GM12878 (cell line): Measurements from ENCODE around the gene C1QTNF5. TPM values are rescaled to one million over a fixed set of nuclear protein-coding genes. Genes with fewer than 3 reads are reported as not detected.

Experiments
- ATAC-seq: fragments of 200-7000 bp; cut with Tn5 transposase; 3 replicates; pipeline ENCODE4 v1.9.1; 2020; ENCODE audit warnings: mild to moderate bottlenecking, moderate library complexity
- BruUV-seq: library from RNA; stranded (reverse); fragments of 400-500 nt; replicated peaks from 2 replicates; lab custom pipeline; 2021; lab: Mats Ljungman, UMichigan
- CTCF ChIA-PET: fragments of 300-600 bp; sonication (Branson Sonifier 250); formaldehyde crosslinking; extraction: SDS; loops from one replicate; lab custom pipeline; 2021; ENCODE audit warnings: inconsistent platforms; lab: Yijun Ruan, JAX
- POLR2A ChIA-PET: fragments of 350-600 bp; formaldehyde crosslinking; extraction: SDS; loops from one replicate; lab custom pipeline; 2021; ENCODE audit warnings: inconsistent platforms; lab: Charles Lee
- RAD21 ChIA-PET: fragments of 300-600 bp; sonication (Branson Sonifier 250); formaldehyde crosslinking; loops from one replicate; lab custom pipeline; 2023; ENCODE audit warnings: antibody characterized with exemption; ENCODE audit not compliant: unreplicated experiment; lab: Charles Lee
- SMC1A ChIA-PET: fragments of 300-600 bp; sonication (Branson Sonifier 250); formaldehyde crosslinking; loops from one replicate; lab custom pipeline; 2023; ENCODE audit not compliant: unreplicated experiment, uncharacterized antibody; lab: Charles Lee
- DNase-seq: peaks from one replicate; pipeline ENCODE4 v3.0.0-alpha.2; 2011; ENCODE audit warnings: low read depth, low spot score
- FAIRE-seq: peaks from 3 replicates; lab custom pipeline; 2011; peaks lifted over from hg19 to GRCh38; lab: Jason Lieb, UNC
- H2AFZ ChIP-seq: 2 replicates; pipeline ENCODE4 v1.6.0; 2011; ENCODE audit warnings: low read depth, low read length, control low read depth; ENCODE audit not compliant: control insufficient read depth
- H3K27ac ChIP-seq: 2 replicates; pipeline ENCODE4 v1.5.1; 2011; ENCODE audit warnings: control low read depth; ENCODE audit not compliant: control insufficient read depth, insufficient read depth
- H3K27me3 ChIP-seq, 2 experiments: replicated peaks in 1 of 2; 2 replicates each; pipeline versions ENCODE4 v1.6.0 to v1.6.1; 2011; ENCODE audit warnings: low read length in 1 of 2; ENCODE audit not compliant: control insufficient read depth in 2 of 2, insufficient read depth in 2 of 2
- H3K36me3 ChIP-seq, 2 experiments: 2 replicates each; pipeline ENCODE4 v1.5.1; 2011; ENCODE audit warnings: low read length in 1 of 2; ENCODE audit not compliant: control insufficient read depth in 2 of 2, insufficient read depth in 2 of 2
- H3K4me1 ChIP-seq: 2 replicates; pipeline ENCODE4 v1.6.1; 2011; ENCODE audit warnings: mild to moderate bottlenecking, low read length, moderate library complexity, mixed read lengths; ENCODE audit not compliant: control insufficient read depth, insufficient read depth
- H3K4me2 ChIP-seq: 2 replicates; pipeline ENCODE4 v1.6.0; 2011; ENCODE audit warnings: control low read depth; ENCODE audit not compliant: control insufficient read depth, insufficient read depth
- H3K4me3 ChIP-seq: fragments of 200-600 bp; sonication (generic); 2 replicates; pipeline ENCODE4 v1.5.1; 2016
- H3K79me2 ChIP-seq: 2 replicates; pipeline ENCODE4 v1.6.0; 2011; ENCODE audit warnings: low read length; ENCODE audit not compliant: control insufficient read depth, insufficient read depth
- H3K9ac ChIP-seq: 2 replicates; pipeline ENCODE4 v1.8.0; 2011; ENCODE audit warnings: low read length, control low read depth, mixed read lengths; ENCODE audit not compliant: control insufficient read depth, insufficient read depth
- H3K9me3 ChIP-seq: replicated peaks from 3 replicates; pipeline ENCODE4 v1.5.1; 2011; ENCODE audit warnings: mild to moderate bottlenecking, low read length; ENCODE audit not compliant: control insufficient read depth, insufficient read depth
- H4K20me1 ChIP-seq: 2 replicates; pipeline ENCODE4 v1.6.0; 2011; ENCODE audit not compliant: control insufficient read depth, insufficient read depth
- ASH2L ChIP-seq: fragments of 300-600, 200-600 bp; sonication (generic); IDR thresholded peaks from 2 replicates; pipeline ENCODE4 v1.6.1; 2017; ENCODE audit warnings: low read depth, mild to moderate bottlenecking, borderline replicate concordance
- BCLAF1 ChIP-seq: fragments of 450-650 bp; IDR thresholded peaks from 2 replicates; pipeline ENCODE4 v1.6.1; 2017; ENCODE audit warnings: antibody characterized with exemption, mild to moderate bottlenecking, moderate library complexity
- BMI1 ChIP-seq: fragments of 450-650 bp; IDR thresholded peaks from 2 replicates; pipeline ENCODE4 v1.6.1; 2016; ENCODE audit warnings: mild to moderate bottlenecking, moderate library complexity, borderline replicate concordance
- CEBPB ChIP-seq, 2 experiments: fragments of 150-350 bp in 1 of 2; IDR thresholded peaks; 2 replicates each; pipeline ENCODE4 v1.6.1; 2012 to 2014; ENCODE audit warnings: low read depth in 2 of 2, low read length in 2 of 2, borderline replicate concordance in 1 of 2, inconsistent platforms in 1 of 2
- FOS ChIP-seq: IDR thresholded peaks from 3 replicates; pipeline ENCODE4 v1.6.1; 2011; ENCODE audit warnings: borderline replicate concordance; ENCODE audit not compliant: insufficient read length; ENCODE audit errors: extremely low read depth
- GABPA ChIP-seq: IDR thresholded peaks from 2 replicates; pipeline ENCODE4 v1.6.1; 2014; ENCODE audit warnings: antibody characterized with exemption, low read depth, mild to moderate bottlenecking, inconsistent platforms
- IRF3 ChIP-seq: fragments of 450-650 bp; IDR thresholded peaks from 2 replicates; pipeline ENCODE4 v1.6.1; 2014; ENCODE audit warnings: mild to moderate bottlenecking
- KLF5 ChIP-seq: fragments of 450-650 bp; IDR thresholded peaks from 2 replicates; pipeline ENCODE4 v1.6.1; 2014; ENCODE audit warnings: mild to moderate bottlenecking; ENCODE audit not compliant: partially characterized antibody
- NR2C1 ChIP-seq: fragments of 450-650 bp; IDR thresholded peaks from 2 replicates; pipeline ENCODE4 v1.6.1; 2017; ENCODE audit warnings: antibody characterized with exemption, mild to moderate bottlenecking, moderate library complexity
- NR2C2 ChIP-seq: IDR thresholded peaks from 2 replicates; pipeline ENCODE4 v1.6.1; 2011; ENCODE audit warnings: borderline replicate concordance, low read depth; ENCODE audit not compliant: control insufficient read depth, insufficient read length
- SMARCA5 ChIP-seq: fragments of 450-650 bp; IDR thresholded peaks from 2 replicates; pipeline ENCODE4 v1.6.1; 2017; ENCODE audit warnings: mild to moderate bottlenecking
- STAT1 ChIP-seq: fragments of 450-650 bp; conservative IDR thresholded peaks from 2 replicates; pipeline ENCODE4 v1.6.1; 2014; ENCODE audit warnings: antibody characterized with exemption, mild to moderate bottlenecking
- ZBTB11 ChIP-seq: fragments of 450-650 bp; formaldehyde crosslinking; IDR thresholded peaks from 2 replicates; pipeline ENCODE4 v1.5.0; 2022; ENCODE audit warnings: mild to moderate bottlenecking, missing genetic modification characterization
- WGBS: methylation state at CpG from one replicate; pipeline ENCODE4 v1.1.6; 2016; ENCODE audit warnings: low lambda C conversion rate; ENCODE audit not compliant: insufficient replicate concordance, insufficient coverage; ENCODE audit errors: missing lambda C conversion rate; 5-methylcytosine and 5-hydroxymethylcytosine counted together
- in situ Hi-C: fragments of 300-500 bp; cut with MboI; formaldehyde crosslinking; loops from 9 replicates; pipeline ENCODE4 v1.14.3; 2018; ENCODE audit warnings: mixed read lengths
- intact Hi-C: fragments of 100-400 bp; cut with micrococcal nuclease; formaldehyde crosslinking; loops from one replicate; pipeline ENCODE4 v1.14.2; 2022; ENCODE audit not compliant: unreplicated experiment
- polyA plus RNA-seq, 11 experiments: library from polyadenylated mRNA; depleted of rRNA in 4 of 11; unstranded in 6 of 11; stranded (reverse) in 5 of 11; fragments of >200 nt; fragmentation: Nextera tagmentation in 4 of 11; fragmentation: Illumina TruSeq in 1 of 11; extraction: Ambion mirVana in 4 of 11; extraction: Trizol in 1 of 11; gene quantifications; 1 replicate in 1 of 11; 2 replicates in 10 of 11; pipeline versions ENCODE4 v1.2.1 to v1.2.3, GENCODE V29; 2011 to 2016; ENCODE audit warnings: inconsistent platforms in 2 of 11, missing spikeins in 2 of 11, low read depth in 1 of 11
- total RNA-seq, 4 experiments: library from RNA; depleted of rRNA in 3 of 4; stranded (reverse); fragments of >200 nt in 3 of 4; fragmentation: Illumina TruSeq in 1 of 4; extraction: Trizol in 1 of 4; gene quantifications; 2 replicates each; pipeline versions ENCODE4 v1.2.1 to v1.2.3, GENCODE V29; 2013 to 2021
- TF ChIP-seq, protein P1 (sequence below): fragments of 450-650 bp; IDR thresholded peaks from 2 replicates; pipeline ENCODE4 v1.6.1; 2016; ENCODE audit warnings: mild to moderate bottlenecking

C1QTNF5 gene
- total and polyA plus RNA-seq, 10 of the 15 experiments (the other 5 are each of a cell fraction or from before 2014, with no cell fraction given), result not detected

- Histone ChIP-seq H3K36me3 (no peaks in the 10 kb centered on the region), H3K9me3 (no peaks in the 10 kb centered on the region), H3K79me2 (no peaks in the 10 kb centered on the region), H3K4me3 (no peak overlapping the region), H3K4me1 (no peaks in the 10 kb centered on the region), H4K20me1 (no peaks in the 10 kb centered on the region), H2AFZ (no peak overlapping the region), H3K9ac (no peak overlapping the region), H3K27me3 (peaks cover 0 to 8% of the 10 kb centered on the region in 2 experiments; a peak in 3 of 4 replicates), H3K4me2 (no peak overlapping the region), H3K27ac (no peak overlapping the region)
- WGBS, result 38% methylated on average over 11 of the region's 11 CpGs
- intact Hi-C loops (no loop called here), in situ Hi-C loops (no loop called here)
- ATAC-seq (no peak), DNase-seq (no peak), FAIRE-seq (no peak)
- ChIA-PET POLR2A (no interaction called here), RAD21 (interaction anchor here (1.5 to 5.1 kb wide), 7 partner anchors 9 to 98 kb away, joined by 3 to 47 read pairs (median 6); no protein-coding TSS in a partner anchor), SMC1A (interaction anchor here (0.9 to 1.3 kb wide), 3 partner anchors 8 to 21 kb away, joined by 3 to 5 read pairs (median 4); no protein-coding TSS in a partner anchor), CTCF (interaction anchor here (1.0 to 17.9 kb wide), 8 partner anchors 9 to 98 kb away, joined by 3 to 183 read pairs (median 14); no protein-coding TSS in a partner anchor)
- no TSS peak for BruUV-seq
- TF ChIP-seq GABPA (no peak), ZBTB11 (CRISPR knock-in tag) (no peak), BCLAF1 (no peak), SMARCA5 (no peak), KLF5 (no peak), STAT1 (no peak), NR2C2 (no peak), ASH2L (no peak), NR2C1 (no peak), BMI1 (no peak), IRF3 (no peak), FOS (no peak), CEBPB (IDR thresholded peaks at IDR 0.05; ENCODE audit: borderline replicate concordance in 1 of 2, low read depth in 2 of 2, low read length in 2 of 2) (no peak)
- TF ChIP-seq, protein P1, sequence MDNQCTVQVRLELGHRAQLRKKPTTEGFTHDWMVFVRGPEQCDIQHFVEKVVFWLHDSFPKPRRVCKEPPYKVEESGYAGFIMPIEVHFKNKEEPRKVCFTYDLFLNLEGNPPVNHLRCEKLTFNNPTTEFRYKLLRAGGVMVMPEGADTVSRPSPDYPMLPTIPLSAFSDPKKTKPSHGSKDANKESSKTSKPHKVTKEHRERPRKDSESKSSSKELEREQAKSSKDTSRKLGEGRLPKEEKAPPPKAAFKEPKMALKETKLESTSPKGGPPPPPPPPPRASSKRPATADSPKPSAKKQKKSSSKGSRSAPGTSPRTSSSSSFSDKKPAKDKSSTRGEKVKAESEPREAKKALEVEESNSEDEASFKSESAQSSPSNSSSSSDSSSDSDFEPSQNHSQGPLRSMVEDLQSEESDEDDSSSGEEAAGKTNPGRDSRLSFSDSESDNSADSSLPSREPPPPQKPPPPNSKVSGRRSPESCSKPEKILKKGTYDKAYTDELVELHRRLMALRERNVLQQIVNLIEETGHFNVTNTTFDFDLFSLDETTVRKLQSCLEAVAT, result no peak
These were observed 35.6 kb upstream of the C1QTNF5 start for GRCh38 chr11:119376197-119376847.
